ENCODE results near the gene RAB3B.

DNA sequence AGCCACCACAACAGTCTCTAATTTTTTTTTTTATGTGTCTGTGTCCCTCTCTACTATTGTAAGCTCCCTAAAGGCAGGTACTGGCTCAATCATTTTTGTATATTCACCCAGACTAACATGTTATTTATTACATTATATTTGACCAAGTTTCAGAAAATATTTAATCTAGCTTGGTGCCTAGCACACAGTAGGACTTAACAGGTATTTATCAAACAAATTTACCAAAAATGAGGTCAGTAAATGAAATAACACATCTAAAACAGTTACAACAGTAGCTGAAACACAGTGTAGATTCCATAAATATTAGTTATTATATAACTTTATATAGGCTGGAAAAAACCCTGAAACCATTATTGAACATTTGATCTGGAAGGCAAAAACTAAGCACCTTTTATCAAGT lies 114.7 kb downstream of the RAB3B start:
- TF ChIP-seq POLR2A (IDR thresholded peaks at IDR 0.05): no peak
- TF ChIP-seq, protein P1, sequence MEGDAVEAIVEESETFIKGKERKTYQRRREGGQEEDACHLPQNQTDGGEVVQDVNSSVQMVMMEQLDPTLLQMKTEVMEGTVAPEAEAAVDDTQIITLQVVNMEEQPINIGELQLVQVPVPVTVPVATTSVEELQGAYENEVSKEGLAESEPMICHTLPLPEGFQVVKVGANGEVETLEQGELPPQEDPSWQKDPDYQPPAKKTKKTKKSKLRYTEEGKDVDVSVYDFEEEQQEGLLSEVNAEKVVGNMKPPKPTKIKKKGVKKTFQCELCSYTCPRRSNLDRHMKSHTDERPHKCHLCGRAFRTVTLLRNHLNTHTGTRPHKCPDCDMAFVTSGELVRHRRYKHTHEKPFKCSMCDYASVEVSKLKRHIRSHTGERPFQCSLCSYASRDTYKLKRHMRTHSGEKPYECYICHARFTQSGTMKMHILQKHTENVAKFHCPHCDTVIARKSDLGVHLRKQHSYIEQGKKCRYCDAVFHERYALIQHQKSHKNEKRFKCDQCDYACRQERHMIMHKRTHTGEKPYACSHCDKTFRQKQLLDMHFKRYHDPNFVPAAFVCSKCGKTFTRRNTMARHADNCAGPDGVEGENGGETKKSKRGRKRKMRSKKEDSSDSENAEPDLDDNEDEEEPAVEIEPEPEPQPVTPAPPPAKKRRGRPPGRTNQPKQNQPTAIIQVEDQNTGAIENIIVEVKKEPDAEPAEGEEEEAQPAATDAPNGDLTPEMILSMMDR (IDR thresholded peaks at IDR 0.05): no peak

All from heart left ventricle (tissue), 13 donors.